GM21381 (cell line): Measurements from ENCODE around the gene IL1RAP.

Experiments
- ATAC-seq: cut with Tn5 transposase; IDR thresholded peaks from one replicate; pipeline ENCODE4 v1.9.1; 2021; ENCODE audit warnings: mild to moderate bottlenecking, moderate library complexity; ENCODE audit not compliant: unreplicated experiment

Gene IL1RAP

DNA sequence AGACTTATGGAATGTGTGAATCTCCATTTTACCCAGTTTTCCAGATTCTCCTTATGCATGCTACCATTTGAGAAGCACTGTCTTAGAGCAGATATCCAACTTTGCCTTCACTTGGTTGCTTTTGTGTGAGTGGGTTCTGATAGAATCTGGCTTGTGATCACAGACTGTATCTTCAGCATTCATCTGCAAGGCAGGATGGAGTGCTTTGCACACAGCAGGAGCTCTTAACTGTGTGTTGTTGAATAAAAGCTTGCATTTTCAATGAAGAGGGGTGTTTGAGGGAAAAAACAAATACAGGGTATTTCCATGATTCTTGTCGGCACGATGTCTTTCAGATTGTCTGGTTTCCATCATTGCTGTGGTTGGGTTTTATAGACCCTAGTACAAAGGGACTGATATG, 24.4 kb downstream of the IL1RAP start:
- no peak for ATAC-seq

GRCh38 chr3:190539526-190539925, 25.6 kb downstream of the IL1RAP start:
- no peak for ATAC-seq

GRCh38 chr3:190541008-190541407, 27.1 kb downstream of the IL1RAP start:
- ATAC-seq = no peak

DNA sequence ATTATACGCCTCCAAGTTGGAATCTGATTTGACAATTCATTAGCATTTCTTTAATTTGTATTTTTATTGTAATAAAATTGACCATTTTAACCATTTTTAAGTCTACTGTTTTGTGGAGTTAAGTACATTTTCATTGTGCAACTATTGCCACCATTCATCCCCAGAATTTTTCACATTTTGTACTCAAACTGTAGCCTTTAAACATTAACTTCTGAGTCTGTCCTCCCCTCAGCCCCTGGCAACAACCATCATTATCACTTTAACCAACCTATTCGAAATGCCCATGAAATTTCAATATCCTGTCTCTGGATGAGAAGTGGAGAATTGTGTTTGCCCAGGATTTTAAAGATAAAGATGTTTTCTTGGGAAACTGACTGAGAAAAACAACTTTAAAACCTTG, 27.7 kb downstream of the IL1RAP start:
- no peak for ATAC-seq

GRCh38 chr3:190542846-190543245, 29.0 kb downstream of the IL1RAP start:
- no peak for ATAC-seq

GRCh38 chr3:190543671-190544070, 29.8 kb downstream of the IL1RAP start:
- no peak for ATAC-seq

GRCh38 chr3:190545191-190545590, 31.3 kb downstream of the IL1RAP start:
- ATAC-seq = no peak

GRCh38 chr3:190546881-190547510, 33.1 kb downstream of the IL1RAP start:
- no peak for ATAC-seq

DNA sequence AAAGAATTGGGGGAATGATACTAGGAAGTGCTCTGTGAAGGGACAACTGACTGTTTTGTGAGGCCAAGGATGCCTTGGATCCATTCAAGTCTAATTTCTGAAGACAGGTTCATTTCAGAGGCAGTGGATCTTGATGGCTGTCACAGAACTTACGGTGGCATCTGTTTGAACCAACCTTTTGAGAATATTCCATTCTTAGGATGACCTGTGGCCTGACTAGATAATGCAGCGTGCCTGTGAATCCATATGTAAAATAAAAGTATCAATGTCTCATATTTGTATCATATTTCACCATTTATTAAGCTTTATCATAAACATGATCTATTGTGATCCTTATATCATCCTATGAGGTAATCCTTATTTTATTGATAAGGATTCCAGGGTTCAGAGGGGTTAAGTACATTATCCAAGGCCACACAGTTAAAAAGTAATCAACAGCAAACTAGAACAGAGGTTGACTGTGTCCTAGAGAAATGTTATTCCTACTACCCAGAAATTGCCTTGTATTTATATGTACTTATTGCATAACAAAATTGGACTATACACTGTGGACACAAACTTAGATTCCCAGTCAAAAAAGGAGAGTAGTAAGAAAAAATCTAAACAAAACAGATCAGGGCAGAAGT, 34.3 kb downstream of the IL1RAP start:
- ATAC-seq = no peak

GRCh38 chr3:190552021-190552420, 38.1 kb downstream of the IL1RAP start:
- ATAC-seq = no peak

DNA sequence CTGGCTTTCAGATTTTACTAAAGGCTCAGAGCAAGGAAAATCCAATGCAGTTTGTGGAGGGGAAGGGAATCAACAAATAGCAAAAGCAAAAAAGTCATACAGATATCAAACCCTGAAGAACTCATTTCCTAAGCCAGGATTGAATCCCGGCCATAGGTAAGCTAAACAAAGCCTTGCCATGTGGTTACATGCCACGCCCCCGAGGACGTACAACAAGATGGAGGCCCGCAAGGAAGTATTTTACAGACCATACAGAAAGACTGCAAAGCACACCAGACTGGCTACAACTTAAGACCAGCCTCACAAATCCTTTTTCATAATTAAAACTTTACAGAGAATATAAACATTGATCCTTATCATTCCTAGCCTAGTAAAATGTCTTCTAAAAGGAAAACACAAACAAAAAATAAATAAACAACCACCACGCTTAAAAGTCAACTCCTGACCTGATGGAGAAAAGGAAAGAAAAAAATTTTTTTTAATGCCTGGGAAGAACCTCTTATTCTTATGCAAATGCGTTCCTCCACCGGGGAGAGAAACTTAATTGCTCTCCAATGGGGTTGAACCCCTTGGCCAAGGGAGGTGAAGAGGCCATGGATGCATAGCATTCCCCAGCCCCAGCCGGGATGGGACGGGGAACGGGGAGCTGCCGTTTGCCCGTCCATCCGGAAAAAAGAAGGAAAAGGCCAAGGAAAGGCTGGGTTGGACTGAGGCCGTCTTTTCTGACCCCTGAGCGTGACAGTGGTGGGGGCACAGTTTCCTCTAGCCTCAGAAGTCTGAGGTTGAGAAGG, 39.3 kb downstream of the IL1RAP start:
- ATAC-seq = no peak

GRCh38 chr3:190554197-190554596, 40.3 kb downstream of the IL1RAP start:
- ATAC-seq = no peak

- no peak for ATAC-seq
Observed at GRCh38 chr3:190556351-190556750, 42.5 kb downstream of the IL1RAP start.

GRCh38 chr3:190557296-190557695, 43.4 kb downstream of the IL1RAP start:
- no peak for ATAC-seq

DNA sequence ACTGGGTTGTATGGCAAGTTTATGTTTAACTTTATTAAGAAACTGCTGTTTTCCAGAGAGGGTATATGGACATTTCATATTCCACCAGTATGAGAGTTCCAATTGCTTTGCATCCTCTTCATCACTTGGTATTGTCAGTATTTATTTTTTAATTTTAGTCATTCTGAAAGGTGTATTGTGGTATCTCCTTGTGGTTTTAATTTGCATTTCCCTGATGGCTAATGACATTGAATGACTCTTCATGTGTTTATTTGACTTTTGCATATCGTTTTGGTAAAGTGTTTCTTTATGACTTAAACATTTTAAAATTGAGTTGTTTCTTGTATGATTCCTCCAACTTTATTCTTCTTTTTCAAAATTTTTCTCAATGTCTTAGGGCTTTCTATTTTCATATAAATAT, 44.4 kb downstream of the IL1RAP start:
- ATAC-seq = no peak

GRCh38 chr3:190558796-190559195, 44.9 kb downstream of the IL1RAP start:
- no peak for ATAC-seq

DNA sequence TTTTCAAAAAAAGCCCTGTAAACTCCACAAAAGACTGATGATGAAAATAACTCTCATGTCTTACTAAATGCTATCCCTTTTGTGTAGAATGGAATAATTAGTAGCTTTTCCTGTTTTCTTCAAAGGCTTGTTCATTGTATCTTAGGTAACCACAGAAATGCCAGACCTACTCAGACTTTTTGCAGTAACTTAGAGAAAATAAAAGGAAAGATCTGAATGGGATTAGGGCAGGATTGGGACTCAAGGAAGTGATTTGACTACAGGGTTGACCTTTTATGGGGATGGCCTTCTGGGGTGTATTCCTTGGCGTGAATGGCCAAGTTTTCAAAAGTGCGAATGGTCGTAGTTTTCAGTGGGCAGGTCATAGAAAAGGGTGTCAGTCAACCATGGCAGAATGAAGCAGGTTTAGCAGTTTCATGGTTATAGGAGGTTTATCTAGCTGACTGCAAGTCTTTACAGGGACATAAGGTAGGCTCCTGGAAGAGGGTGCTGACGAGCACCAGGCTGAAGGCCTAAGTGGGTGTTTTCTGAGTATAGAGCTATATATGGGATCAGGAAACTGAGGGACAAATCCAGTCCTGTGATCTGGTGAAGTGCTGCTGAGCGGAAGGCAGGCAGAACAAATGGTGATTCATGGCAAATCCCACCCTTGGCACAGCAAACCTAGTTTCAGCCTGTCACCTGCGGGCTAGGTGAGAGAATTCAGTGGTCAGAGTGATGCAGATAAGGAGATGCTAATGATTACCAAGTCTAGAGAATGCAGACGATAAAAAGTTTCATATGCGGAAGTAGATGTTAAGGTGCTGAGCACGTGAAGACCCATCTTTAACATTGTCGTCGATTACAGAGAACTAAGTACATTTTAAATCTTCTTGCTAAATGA, 46.4 kb downstream of the IL1RAP start:
- ATAC-seq = no peak

DNA sequence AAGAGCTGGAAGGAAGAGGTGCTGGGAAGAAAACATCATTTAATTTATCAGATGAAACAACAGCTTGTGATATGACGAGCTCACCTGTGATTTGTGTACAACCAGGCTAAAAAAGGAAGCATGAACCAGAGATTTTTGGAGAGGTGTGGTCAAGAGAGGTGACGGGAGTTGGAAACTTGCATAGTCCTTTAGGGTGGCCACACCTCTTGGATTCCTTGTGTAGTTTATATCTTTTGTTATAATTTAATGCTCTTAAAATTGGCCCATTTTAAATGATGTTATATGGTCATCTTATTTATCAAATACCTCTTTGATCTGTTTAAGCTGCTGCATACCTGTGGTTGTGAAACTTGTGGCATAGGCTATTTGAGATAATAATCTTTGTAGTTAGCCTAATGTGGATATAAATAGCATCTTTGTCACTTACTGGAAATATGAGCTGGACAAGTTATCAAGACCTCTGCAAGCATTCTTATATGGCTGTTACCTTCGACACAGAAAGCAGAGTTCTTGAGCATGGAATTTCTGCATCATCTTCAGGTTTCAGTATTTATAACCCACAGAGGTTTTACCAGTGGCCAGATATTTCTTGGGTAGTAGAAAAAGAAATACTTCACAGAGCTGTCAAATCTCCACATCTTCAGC, 49.1 kb downstream of the IL1RAP start:
- ATAC-seq = no peak

DNA sequence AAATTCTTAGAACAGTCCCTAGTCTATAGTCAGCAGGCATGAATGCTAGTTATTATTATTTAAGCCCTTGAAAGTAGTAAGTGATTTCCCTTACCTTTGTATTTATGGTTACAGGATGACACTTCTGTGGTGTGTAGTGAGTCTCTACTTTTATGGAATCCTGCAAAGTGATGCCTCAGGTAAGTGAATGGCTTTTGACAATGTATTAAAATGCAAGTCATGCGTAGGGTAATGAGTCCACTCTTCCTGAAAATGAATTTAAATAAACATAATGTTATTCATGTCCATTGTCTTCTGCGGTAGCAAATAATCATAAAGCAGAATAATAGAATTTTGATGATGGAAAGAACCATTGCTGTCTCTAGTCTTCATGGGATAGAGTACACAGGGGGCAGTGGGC, 50.3 kb downstream of the IL1RAP start:
- no peak for ATAC-seq

DNA sequence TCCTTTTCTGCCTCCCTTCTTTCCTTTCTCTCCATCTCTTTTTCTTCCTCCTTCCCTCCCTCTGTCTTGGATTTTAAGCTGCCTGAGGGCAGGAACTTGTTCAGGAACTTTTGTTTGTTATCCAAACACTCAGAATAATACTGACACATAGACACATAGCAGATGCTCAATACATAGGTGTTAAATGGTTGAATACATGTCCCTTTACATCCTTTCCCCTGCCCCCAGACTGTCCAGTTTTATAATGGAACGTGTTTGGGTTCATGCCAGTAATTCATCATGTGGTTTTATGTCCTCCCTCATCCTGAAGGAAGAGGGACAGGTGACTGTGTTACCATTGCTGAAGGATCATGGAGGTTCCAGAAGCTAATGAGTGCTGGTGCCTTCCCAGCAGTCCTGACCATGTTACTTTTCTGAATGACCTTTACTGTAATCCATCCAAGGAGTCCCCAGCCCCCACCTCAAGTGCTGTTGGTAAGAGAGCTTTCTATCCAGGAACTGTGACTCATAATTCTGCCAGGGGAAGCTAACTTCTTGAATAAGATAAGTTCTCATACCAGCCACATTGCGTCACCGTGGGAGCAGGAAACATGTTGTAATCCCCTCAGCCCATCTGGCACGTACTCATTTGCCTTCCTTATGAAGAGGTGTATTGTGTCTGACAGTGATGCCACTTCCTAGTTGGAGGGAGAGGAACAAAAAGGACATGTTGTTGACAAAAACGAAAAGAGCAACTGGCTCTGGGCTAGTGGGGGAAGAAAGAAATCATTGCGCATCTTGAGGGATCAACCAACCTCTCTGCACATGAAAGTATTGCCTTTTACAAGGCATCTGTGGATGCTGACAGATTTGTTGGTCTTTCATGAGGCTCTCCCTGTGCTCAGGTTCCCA, 52.4 kb downstream of the IL1RAP start:
- no peak for ATAC-seq
